Endodermal cell (in vitro differentiated cells): ENCODE results near the gene SRPRB. TPM values are rescaled to one million over a fixed set of nuclear protein-coding genes. Genes with fewer than 3 reads are reported as not detected.

Source experiments
- DNase-seq: peaks from one replicate; pipeline ENCODE4 v3.0.0-alpha.2; 2017
- H3K27ac ChIP-seq: 2 replicates; pipeline ENCODE4 v1.5.1; 2013; ENCODE audit warnings: mild to moderate bottlenecking, low read depth, low read length, moderate library complexity
- H3K27me3 ChIP-seq: 2 replicates; pipeline ENCODE4 v1.6.1; 2013; ENCODE audit warnings: mild to moderate bottlenecking, low read length, moderate library complexity; ENCODE audit not compliant: insufficient read depth, control insufficient read depth, poor library complexity, severe bottlenecking
- H3K36me3 ChIP-seq: 2 replicates; pipeline ENCODE4 v1.7.0; 2013; ENCODE audit warnings: mild to moderate bottlenecking, low read length, moderate library complexity; ENCODE audit not compliant: control insufficient read depth, insufficient read depth
- H3K4me1 ChIP-seq: one replicate; pipeline ENCODE4 v1.7.0; 2013; ENCODE audit warnings: low read length; ENCODE audit not compliant: control insufficient read depth, insufficient read depth
- H3K4me3 ChIP-seq: 2 replicates; pipeline ENCODE4 v1.5.1; 2013; ENCODE audit warnings: mild to moderate bottlenecking, low read length, moderate library complexity
- H3K9ac ChIP-seq: 2 replicates; pipeline ENCODE4 v1.6.1; 2013; ENCODE audit warnings: mild to moderate bottlenecking, low read length, moderate library complexity; ENCODE audit not compliant: poor library complexity, severe bottlenecking; ENCODE audit errors: extremely low read depth
- H3K9me3 ChIP-seq: 2 replicates; pipeline ENCODE4 v1.6.1; 2013; ENCODE audit warnings: mild to moderate bottlenecking, low read length, moderate library complexity; ENCODE audit not compliant: control insufficient read depth
- H3K27ac Mint-ChIP-seq: 2 replicates; pipeline ENCODE4 v1.8.0; 2020; ENCODE audit warnings: mixed read lengths
- H3K27me3 Mint-ChIP-seq: 2 replicates; pipeline ENCODE4 v1.8.0; 2021; ENCODE audit warnings: mild to moderate bottlenecking, mixed read lengths; ENCODE audit not compliant: insufficient read depth
- H3K36me3 Mint-ChIP-seq: 2 replicates; pipeline ENCODE4 v1.8.0; 2020; ENCODE audit warnings: low read depth, mixed read lengths
- H3K4me1 Mint-ChIP-seq: 2 replicates; pipeline ENCODE4 v1.8.0; 2020; ENCODE audit warnings: mixed read lengths
- H3K4me3 Mint-ChIP-seq: 2 replicates; pipeline ENCODE4 v1.8.0; 2020; ENCODE audit warnings: mild to moderate bottlenecking, moderate library complexity, mixed read lengths
- H3K9me3 Mint-ChIP-seq: 2 replicates; pipeline ENCODE4 v1.8.0; 2020; ENCODE audit warnings: mild to moderate bottlenecking, mixed read lengths
- WGBS, 2 experiments: methylation state at CpG; one replicate each; pipeline versions ENCODE4 v1.1.5 to v1.1.7; 2013; ENCODE audit warnings: missing lambda C conversion rate in 2 of 2, mixed read lengths in 1 of 2; ENCODE audit not compliant: insufficient coverage in 1 of 2, insufficient read length in 1 of 2; 5-methylcytosine and 5-hydroxymethylcytosine counted together
- total RNA-seq, 2 donors: library from RNA; stranded (reverse); fragmentation: NEBNext Ultra II Directional in 1 of 2; extraction: Animal tissue kit (Norgen Biotek cat#: 25700) in 1 of 2; gene quantifications; 2 replicates in 1 of 2; 3 replicates in 1 of 2; pipeline ENCODE4 v1.2.1, GENCODE V29; 2021
- TF ChIP-seq, protein P1 (sequence below): fragments of 200-600 bp; sonication (generic); conservative IDR thresholded peaks from 2 replicates; pipeline ENCODE4 v1.5.0; 2021; ENCODE audit warnings: antibody characterized with exemption, mild to moderate bottlenecking

SRPRB gene
- total RNA-seq, 2 donors from 2014 or later, result 26.1 to 33.6 TPM

- TF ChIP-seq, protein P1, sequence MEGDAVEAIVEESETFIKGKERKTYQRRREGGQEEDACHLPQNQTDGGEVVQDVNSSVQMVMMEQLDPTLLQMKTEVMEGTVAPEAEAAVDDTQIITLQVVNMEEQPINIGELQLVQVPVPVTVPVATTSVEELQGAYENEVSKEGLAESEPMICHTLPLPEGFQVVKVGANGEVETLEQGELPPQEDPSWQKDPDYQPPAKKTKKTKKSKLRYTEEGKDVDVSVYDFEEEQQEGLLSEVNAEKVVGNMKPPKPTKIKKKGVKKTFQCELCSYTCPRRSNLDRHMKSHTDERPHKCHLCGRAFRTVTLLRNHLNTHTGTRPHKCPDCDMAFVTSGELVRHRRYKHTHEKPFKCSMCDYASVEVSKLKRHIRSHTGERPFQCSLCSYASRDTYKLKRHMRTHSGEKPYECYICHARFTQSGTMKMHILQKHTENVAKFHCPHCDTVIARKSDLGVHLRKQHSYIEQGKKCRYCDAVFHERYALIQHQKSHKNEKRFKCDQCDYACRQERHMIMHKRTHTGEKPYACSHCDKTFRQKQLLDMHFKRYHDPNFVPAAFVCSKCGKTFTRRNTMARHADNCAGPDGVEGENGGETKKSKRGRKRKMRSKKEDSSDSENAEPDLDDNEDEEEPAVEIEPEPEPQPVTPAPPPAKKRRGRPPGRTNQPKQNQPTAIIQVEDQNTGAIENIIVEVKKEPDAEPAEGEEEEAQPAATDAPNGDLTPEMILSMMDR, result no peak
- no peak overlapping the region for H3K4me3 ChIP-seq
- 89% methylated on average over 3 of the region's 4 CpGs; no CpG with 5 or more reads in 1 of the 2 experiments for WGBS, 2 experiments
- Mint-ChIP-seq H3K4me3 (no peak overlapping the region), H3K4me1 (no peaks in the 10 kb centered on the region), H3K27me3 (no peaks in the 10 kb centered on the region), H3K36me3 (peaks cover 10% of the 10 kb centered on the region), H3K9me3 (no peaks in the 10 kb centered on the region), H3K27ac (no peak overlapping the region)
- no peaks in the 10 kb centered on the region for H3K9me3 ChIP-seq
- H3K4me1 ChIP-seq, result no peaks in the 10 kb centered on the region
- no peak overlapping the region for H3K9ac ChIP-seq
- H3K27ac ChIP-seq, result no peak overlapping the region
- no peaks in the 10 kb centered on the region for H3K36me3 ChIP-seq
- DNase-seq, result no peak
- no peaks in the 10 kb centered on the region for H3K27me3 ChIP-seq
Observed at GRCh38 chr3:133827684-133828083, 22.1 kb downstream of the SRPRB start.

GRCh38 chr3:133828576-133829309 is 23.1 kb downstream of the SRPRB start:
- DNase-seq, result peak; percentile 77
- 80 to 88% methylated on average over 5 to 12 of the region's 12 CpGs for WGBS, 2 experiments
- H3K9me3 Mint-ChIP-seq, result no peaks in the 10 kb centered on the region
- H3K4me3 ChIP-seq, result no peak overlapping the region
- H3K4me1 ChIP-seq, result no peaks in the 10 kb centered on the region
- no peaks in the 10 kb centered on the region for H3K27me3 ChIP-seq
- TF ChIP-seq, protein P1, result no peak
- H3K36me3 ChIP-seq, result no peaks in the 10 kb centered on the region
- no peaks in the 10 kb centered on the region for H3K9me3 ChIP-seq
- no peak overlapping the region for H3K4me3 Mint-ChIP-seq
- H3K27me3 Mint-ChIP-seq, result no peaks in the 10 kb centered on the region
- no peak overlapping the region for H3K27ac Mint-ChIP-seq
- H3K36me3 Mint-ChIP-seq, result peaks cover 6% of the 10 kb centered on the region
- no peak overlapping the region for H3K27ac ChIP-seq
- H3K4me1 Mint-ChIP-seq, result no peaks in the 10 kb centered on the region
- no peak overlapping the region for H3K9ac ChIP-seq

GRCh38 chr3:133829310-133829707 is 23.7 kb downstream of the SRPRB start:
- Mint-ChIP-seq H3K9me3 (no peaks in the 10 kb centered on the region), H3K27me3 (no peaks in the 10 kb centered on the region), H3K27ac (no peak overlapping the region), H3K4me3 (no peak overlapping the region), H3K4me1 (no peaks in the 10 kb centered on the region), H3K36me3 (no peaks in the 10 kb centered on the region)
- no peaks in the 10 kb centered on the region for H3K36me3 ChIP-seq
- no peaks in the 10 kb centered on the region for H3K9me3 ChIP-seq
- no peak overlapping the region for H3K27ac ChIP-seq
- 90 to 95% methylated on average over 2 to 3 of the region's 3 CpGs for WGBS, 2 experiments
- H3K4me3 ChIP-seq, result no peak overlapping the region
- H3K27me3 ChIP-seq, result no peaks in the 10 kb centered on the region
- TF ChIP-seq, protein P1, result no peak
- no peak overlapping the region for H3K9ac ChIP-seq
- no peak for DNase-seq
- H3K4me1 ChIP-seq, result no peaks in the 10 kb centered on the region
